Panc1 (cell line): ENCODE data around the gene SPRR2E. TPM values are rescaled to one million over a fixed set of nuclear protein-coding genes. Genes with fewer than 3 reads are reported as not detected.

Experiments
- ATAC-seq: fragments of 200-7000 bp; cut with Tn5 transposase; 2 replicates; pipeline ENCODE4 v1.9.1; 2020; ENCODE audit warnings: mild to moderate bottlenecking, moderate library complexity
- BruUV-seq: library from RNA; stranded (reverse); fragments of 400-500 nt; replicated peaks from 2 replicates; lab custom pipeline; 2021; lab: Mats Ljungman, UMichigan
- CTCF ChIA-PET: fragments of 300-600 bp; sonication (Branson Sonifier 250); formaldehyde crosslinking; loops from one replicate; lab custom pipeline; 2022; ENCODE audit warnings: antibody characterized with exemption; lab: Charles Lee
- POLR2A ChIA-PET: fragments of 300-600 bp; sonication (Branson Sonifier 250); formaldehyde crosslinking; loops from one replicate; lab custom pipeline; 2022; ENCODE audit warnings: antibody characterized with exemption; lab: Charles Lee
- DNase-seq: peaks from one replicate; pipeline ENCODE4 v3.0.0-alpha.2; 2010; ENCODE audit warnings: low read depth, low spot score
- H3K27ac ChIP-seq: 2 replicates; pipeline ENCODE4 v1.5.1; 2011; ENCODE audit warnings: mild to moderate bottlenecking, low read length, inconsistent platforms
- H3K27me3 ChIP-seq: fragments of 200-500 bp; sonication (Bioruptor generic); 2 replicates; pipeline ENCODE4 v1.6.0; 2014; ENCODE audit warnings: low read length, inconsistent platforms; ENCODE audit not compliant: control insufficient read depth, insufficient read depth
- H3K36me3 ChIP-seq: fragments of 200-500 bp; sonication (Bioruptor generic); 2 replicates; pipeline ENCODE4 v1.5.1; 2014; ENCODE audit warnings: inconsistent platforms, mild to moderate bottlenecking, low read length, moderate library complexity; ENCODE audit not compliant: control insufficient read depth, insufficient read depth
- H3K4me1 ChIP-seq: 2 replicates; pipeline ENCODE4 v1.5.1; 2011; ENCODE audit warnings: inconsistent platforms, mild to moderate bottlenecking, low read length, moderate library complexity; ENCODE audit not compliant: control insufficient read depth, insufficient read depth
- H3K4me3 ChIP-seq, 2 experiments: 2 replicates each; pipeline ENCODE4 v1.5.1; 2011 to 2012; ENCODE audit warnings: low read depth in 2 of 2, low read length in 2 of 2, mild to moderate bottlenecking in 2 of 2, inconsistent platforms in 1 of 2, moderate library complexity in 1 of 2
- H3K9me3 ChIP-seq: fragments of 200-500 bp; sonication (Bioruptor generic); 2 replicates; pipeline ENCODE4 v1.5.1; 2014; ENCODE audit warnings: low read depth, mild to moderate bottlenecking, inconsistent platforms, low read length, moderate library complexity; ENCODE audit not compliant: control insufficient read depth, insufficient read depth
- CTCF ChIP-seq: fragments of 450-650 bp; IDR thresholded peaks from 2 replicates; pipeline ENCODE4 v1.5.1; 2017; ENCODE audit warnings: mild to moderate bottlenecking
- POLR2AphosphoS5 ChIP-seq: IDR thresholded peaks from 2 replicates; pipeline ENCODE4 v1.6.1; 2012; ENCODE audit warnings: mild to moderate bottlenecking, low read depth, low read length, moderate library complexity
- REST ChIP-seq, 2 experiments: IDR thresholded peaks; 2 replicates each; pipeline ENCODE4 v1.6.1; 2011 to 2012; ENCODE audit warnings: low read depth in 2 of 2, control low read depth in 1 of 2, low read length in 1 of 2, mild to moderate bottlenecking in 1 of 2, moderate library complexity in 1 of 2; ENCODE audit not compliant: insufficient read depth in 1 of 2
- SIN3A ChIP-seq: IDR thresholded peaks from 2 replicates; pipeline ENCODE4 v1.6.1; 2012; ENCODE audit warnings: low read depth, mild to moderate bottlenecking, low read length, moderate library complexity, borderline replicate concordance; ENCODE audit not compliant: insufficient read depth
- TCF7L2 ChIP-seq: IDR thresholded peaks from 2 replicates; pipeline ENCODE4 v1.6.1; 2011; ENCODE audit warnings: mild to moderate bottlenecking, low read depth, low read length, inconsistent platforms
- in situ Hi-C: cut with HindIII; loops from 2 replicates; pipeline ENCODE4 v1.10.0; 2016; ENCODE audit warnings: low sequenced_read_pairs, low pct_unique_long_range_greater_than_20kb
- intact Hi-C: fragments of 100-400 bp; cut with micrococcal nuclease; formaldehyde crosslinking; loops from one replicate; pipeline ENCODE4 v1.10.0; 2022; ENCODE audit not compliant: unreplicated experiment
- total RNA-seq: library from RNA; stranded (reverse); gene quantifications from one replicate; pipeline ENCODE4 v1.2.1, GENCODE V29; 2021; ENCODE audit not compliant: unreplicated experiment

SPRR2E gene
- total RNA-seq, 1 experiment from 2014 or later: not detected

- H3K27ac ChIP-seq: no peak within 1 kb of the TSS
- H3K9me3 ChIP-seq: no peaks in the 10 kb centered on the region
- CTCF ChIA-PET: no interaction called here
- H3K36me3 ChIP-seq: no peaks in the 10 kb centered on the region
- intact Hi-C loops (loop anchor here (1.0 kb wide), 1 partner anchor 22 kb away; no protein-coding TSS in a partner anchor), in situ Hi-C loops (no loop called here)
- TF ChIP-seq REST (IDR thresholded peaks at IDR 0.05; ENCODE audit: insufficient read depth in 1 of 2, low read depth in 2 of 2, low read length in 1 of 2) (no peak), TCF7L2 (no peak), POLR2AphosphoS5 (no peak), SIN3A (no peak), CTCF (no peak)
- DNase-seq (no peak), ATAC-seq (no peak)
- no peak within 1 kb of the TSS for H3K4me3 ChIP-seq
- no TSS peak for BruUV-seq
- POLR2A ChIA-PET: no interaction called here
- H3K27me3 ChIP-seq: no peaks in the 10 kb centered on the region
- H3K4me1 ChIP-seq: no peaks in the 10 kb centered on the region
These were observed 22.8 kb downstream of the SPRR2E start, which contains the start of gene SPRR2B for GRCh38 chr1:153071511-153071910. Gene SPRR2B, minus strand, starts transcription at chr1:153071611. Its CDS starts 772 bp downstream, at chr1:153070839.

DNA sequence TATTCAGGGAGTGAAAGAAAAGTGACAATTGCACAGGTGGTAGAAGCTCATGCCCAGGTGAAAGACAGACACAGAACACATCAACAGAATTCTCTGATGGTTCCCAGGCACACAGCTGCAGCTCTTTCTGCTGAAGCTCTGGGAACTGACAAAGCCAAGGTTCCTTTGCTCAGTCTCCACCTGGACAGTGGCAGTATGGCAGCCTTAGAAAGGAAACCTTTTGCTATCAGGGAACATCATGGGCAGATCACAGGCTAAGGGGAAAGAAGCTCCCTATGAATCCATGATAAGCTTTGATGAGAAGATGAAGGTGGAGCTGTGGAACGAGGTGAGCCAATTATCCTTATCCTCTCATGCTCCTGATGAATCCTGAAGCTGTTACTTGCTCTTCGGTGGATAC is 24.1 kb downstream of the SPRR2E start:
- H3K4me1 ChIP-seq: no peaks in the 10 kb centered on the region
- DNase-seq (no peak), ATAC-seq (no peak)
- H3K4me3 ChIP-seq: no peak overlapping the region
- H3K27ac ChIP-seq: no peak overlapping the region
- BruUV-seq: no TSS peak
- no peaks in the 10 kb centered on the region for H3K36me3 ChIP-seq
- in situ Hi-C loops: no loop called here
- no peak for TF ChIP-seq TCF7L2
- TF ChIP-seq CTCF: no peak
- no peak for TF ChIP-seq REST (IDR thresholded peaks at IDR 0.05; ENCODE audit: insufficient read depth in 1 of 2, low read depth in 2 of 2, low read length in 1 of 2)
- TF ChIP-seq SIN3A: no peak
- no peak for TF ChIP-seq POLR2AphosphoS5
- no peaks in the 10 kb centered on the region for H3K9me3 ChIP-seq
- ChIA-PET POLR2A (no interaction called here), CTCF (no interaction called here)
- H3K27me3 ChIP-seq: no peaks in the 10 kb centered on the region
- intact Hi-C loops: no loop called here
